ENCODE results near the gene CHSY1. TPM values are rescaled to one million over a fixed set of nuclear protein-coding genes. Genes with fewer than 3 reads are reported as not detected.

Gene CHSY1
- total RNA-seq, 1 experiment from 2014 or later, result 29.8 TPM

- no TSS peak for BruUV-seq (replicated peaks)
- H3K4me3 Mint-ChIP-seq (ENCODE audit: unreplicated experiment), result no peak overlapping the region
- H3K27me3 Mint-ChIP-seq (ENCODE audit: insufficient read depth, unreplicated experiment), result no peaks in the 10 kb centered on the region
- H3K27ac Mint-ChIP-seq (ENCODE audit: low read depth, unreplicated experiment), result no peak overlapping the region
- ChIA-PET POLR2A (no interaction called here), CTCF (interaction anchor here (0.7 to 1.2 kb wide), 3 partner anchors 11 to 1344 kb away, joined by 3 to 4 read pairs (median 3); no protein-coding TSS in a partner anchor)
- intact Hi-C loops (cut with micrococcal nuclease), result loop anchor here (5.0 kb wide), 1 partner anchor 48 kb away; no protein-coding TSS in a partner anchor
- no peak for DNase-seq (ENCODE audit: unreplicated experiment)
- no peak for TF ChIP-seq CTCF (IDR thresholded peaks at IDR 0.05; ENCODE audit: unreplicated experiment)
- H3K4me1 Mint-ChIP-seq (ENCODE audit: insufficient read depth, unreplicated experiment), result no peaks in the 10 kb centered on the region
- H3K36me3 Mint-ChIP-seq (ENCODE audit: insufficient read depth, unreplicated experiment), result peaks cover 6% of the 10 kb centered on the region
- H3K9me3 Mint-ChIP-seq (ENCODE audit: unreplicated experiment), result no peaks in the 10 kb centered on the region
These were observed 112.7 kb downstream of the CHSY1 start for GRCh38 chr15:101138913-101139880.

- no peak for TF ChIP-seq CTCF (IDR thresholded peaks at IDR 0.05; ENCODE audit: unreplicated experiment)
- H3K4me3 Mint-ChIP-seq (ENCODE audit: unreplicated experiment), result no peak overlapping the region
- no peaks in the 10 kb centered on the region for H3K4me1 Mint-ChIP-seq (ENCODE audit: insufficient read depth, unreplicated experiment)
- DNase-seq (ENCODE audit: unreplicated experiment), result no peak
- intact Hi-C loops (cut with micrococcal nuclease), result loop anchor here (5.0 kb wide), 1 partner anchor 49 kb away; no protein-coding TSS in a partner anchor
- ChIA-PET POLR2A (no interaction called here), CTCF (interaction anchor here (1.0 kb wide), 1 partner anchor 12 kb away, joined by 4 read pairs; no protein-coding TSS in a partner anchor)
- peaks cover 6% of the 10 kb centered on the region for H3K36me3 Mint-ChIP-seq (ENCODE audit: insufficient read depth, unreplicated experiment)
- no TSS peak for BruUV-seq (replicated peaks)
- H3K27me3 Mint-ChIP-seq (ENCODE audit: insufficient read depth, unreplicated experiment), result no peaks in the 10 kb centered on the region
- H3K9me3 Mint-ChIP-seq (ENCODE audit: unreplicated experiment), result no peaks in the 10 kb centered on the region
- H3K27ac Mint-ChIP-seq (ENCODE audit: low read depth, unreplicated experiment), result no peak overlapping the region
These were observed 113.7 kb downstream of the CHSY1 start for GRCh38 chr15:101138086-101138660.

- Mint-ChIP-seq H3K9me3 (ENCODE audit: unreplicated experiment) (no peaks in the 10 kb centered on the region), H3K4me3 (ENCODE audit: unreplicated experiment) (no peak overlapping the region), H3K27ac (ENCODE audit: low read depth, unreplicated experiment) (no peak overlapping the region), H3K36me3 (ENCODE audit: insufficient read depth, unreplicated experiment) (peaks cover 6% of the 10 kb centered on the region), H3K4me1 (ENCODE audit: insufficient read depth, unreplicated experiment) (no peaks in the 10 kb centered on the region), H3K27me3 (ENCODE audit: insufficient read depth, unreplicated experiment) (no peaks in the 10 kb centered on the region)
- CTCF ChIA-PET, result interaction anchor here (1.4 kb wide), 1 partner anchor 220 kb away, joined by 3 read pairs; no protein-coding TSS in a partner anchor
- POLR2A ChIA-PET, result no interaction called here
- BruUV-seq (replicated peaks), result no TSS peak
- DNase-seq (ENCODE audit: unreplicated experiment), result no peak
- intact Hi-C loops (cut with micrococcal nuclease), result loop anchor here (5.0 kb wide), 1 partner anchor 50 kb away; no protein-coding TSS in a partner anchor
- no peak for TF ChIP-seq CTCF (IDR thresholded peaks at IDR 0.05; ENCODE audit: unreplicated experiment)
These were observed 114.4 kb downstream of the CHSY1 start for GRCh38 chr15:101137312-101137940.
